DMS53 treated with DMSO at 0.1 percent for 48 hours (cell line): ENCODE data around the gene ADSS1.

Experiments
- DNase-seq: peaks from one replicate; lab custom pipeline; 2025; ENCODE audit not compliant: unreplicated experiment; lab: John Stamatoyannopoulos, UW

Gene ADSS1

GRCh38 chr14:104779776-104780512, 55.9 kb downstream of the ADSS1 start:
- DNase-seq, result no peak

- DNase-seq, result no peak
Observed at GRCh38 chr14:104780513-104781030, 56.5 kb downstream of the ADSS1 start.

- no peak for DNase-seq
Observed at GRCh38 chr14:104781271-104782077, 57.4 kb downstream of the ADSS1 start.

GRCh38 chr14:104782086-104782807, 58.2 kb downstream of the ADSS1 start:
- DNase-seq, result no peak

- no peak for DNase-seq
Observed at GRCh38 chr14:104782808-104783139, 58.7 kb downstream of the ADSS1 start.

GRCh38 chr14:104783484-104784217, 59.6 kb downstream of the ADSS1 start:
- DNase-seq, result no peak

- no peak for DNase-seq
Observed at GRCh38 chr14:104784218-104784568, 60.2 kb downstream of the ADSS1 start.

- DNase-seq, result no peak
Observed at GRCh38 chr14:104784846-104785707, 61.0 kb downstream of the ADSS1 start.

- DNase-seq, result no peak
Observed at GRCh38 chr14:104785708-104786080, 61.7 kb downstream of the ADSS1 start.

GRCh38 chr14:104786091-104786586, 62.1 kb downstream of the ADSS1 start:
- no peak for DNase-seq

- DNase-seq, result no peak
Observed at GRCh38 chr14:104786726-104787675, 63.0 kb downstream of the ADSS1 start.

- no peak for DNase-seq
Observed at GRCh38 chr14:104787736-104788135, 63.7 kb downstream of the ADSS1 start.

GRCh38 chr14:104788161-104788818, 64.3 kb downstream of the ADSS1 start:
- no peak for DNase-seq

GRCh38 chr14:104788873-104789663, 65.0 kb downstream of the ADSS1 start:
- no peak for DNase-seq

- no peak for DNase-seq
Observed at GRCh38 chr14:104789752-104790743, 66.0 kb downstream of the ADSS1 start.

- no peak for DNase-seq
Observed at GRCh38 chr14:104791425-104791824, 67.4 kb downstream of the ADSS1 start.
